NK-92 (cell line): ENCODE measurements around the gene CXCL14.

ENCODE experiments used
- DNase-seq: peaks from one replicate; lab custom pipeline; 2025; ENCODE audit not compliant: unreplicated experiment; lab: John Stamatoyannopoulos, UW

CXCL14 gene, protein sequence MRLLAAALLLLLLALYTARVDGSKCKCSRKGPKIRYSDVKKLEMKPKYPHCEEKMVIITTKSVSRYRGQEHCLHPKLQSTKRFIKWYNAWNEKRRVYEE

DNA sequence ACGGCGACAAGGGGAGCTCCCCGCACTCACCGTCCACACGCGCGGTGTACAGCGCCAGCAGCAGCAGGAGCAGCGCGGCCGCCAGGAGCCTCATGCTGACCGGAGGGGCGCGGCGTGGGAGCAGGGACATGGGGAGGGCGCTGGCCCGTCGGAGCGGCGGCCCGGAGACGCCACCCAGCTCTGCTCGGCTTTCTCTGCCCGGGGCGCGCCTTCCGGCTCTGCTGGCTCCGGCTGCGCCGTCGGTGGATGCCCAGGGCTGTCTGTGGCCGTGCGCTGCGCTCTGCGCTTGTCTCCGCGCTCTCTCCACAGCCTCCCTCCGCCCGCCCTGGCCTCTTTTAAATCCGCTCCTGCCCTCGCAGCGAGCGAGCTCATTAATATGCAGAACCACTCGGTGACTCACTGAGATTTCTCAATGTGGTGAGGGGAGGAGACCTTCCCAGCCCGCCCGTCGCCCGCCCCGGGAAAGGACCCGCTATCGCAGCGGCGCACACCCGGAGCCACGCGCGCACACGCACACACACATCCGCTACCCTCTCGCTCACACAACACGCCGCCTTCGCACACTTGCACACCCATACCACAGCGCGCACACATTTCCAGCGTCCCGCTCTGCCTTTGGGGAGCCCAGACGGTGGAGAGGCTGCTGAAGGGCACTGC lies at the start of gene CXCL14:
Gene CXCL14, minus strand, starts transcription at position 307 of the 657 bp plus-strand sequence. Its CDS starts 213 bp downstream, at position 94.
- DNase-seq: no peak

DNA sequence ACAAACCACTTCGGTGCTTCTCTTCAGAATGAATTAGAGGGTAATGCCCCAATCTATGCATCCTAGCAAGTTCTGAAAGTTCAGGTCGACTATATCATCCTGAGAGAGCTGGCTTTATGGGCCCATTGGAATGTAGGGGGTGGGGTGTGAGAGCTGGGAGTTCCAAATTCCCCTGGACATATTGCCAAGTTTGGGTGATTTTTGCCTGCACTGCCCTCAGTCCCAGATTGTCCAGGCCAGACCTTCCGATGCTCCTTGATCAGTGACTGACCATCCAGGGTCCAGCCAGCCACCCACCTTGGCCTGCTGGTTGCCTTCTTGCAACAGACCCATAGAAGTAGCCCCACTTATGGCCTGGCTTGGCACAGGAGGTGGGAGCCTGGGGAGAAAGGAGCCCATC lies 47.8 kb upstream of the CXCL14 start:
- DNase-seq: no peak

DNA sequence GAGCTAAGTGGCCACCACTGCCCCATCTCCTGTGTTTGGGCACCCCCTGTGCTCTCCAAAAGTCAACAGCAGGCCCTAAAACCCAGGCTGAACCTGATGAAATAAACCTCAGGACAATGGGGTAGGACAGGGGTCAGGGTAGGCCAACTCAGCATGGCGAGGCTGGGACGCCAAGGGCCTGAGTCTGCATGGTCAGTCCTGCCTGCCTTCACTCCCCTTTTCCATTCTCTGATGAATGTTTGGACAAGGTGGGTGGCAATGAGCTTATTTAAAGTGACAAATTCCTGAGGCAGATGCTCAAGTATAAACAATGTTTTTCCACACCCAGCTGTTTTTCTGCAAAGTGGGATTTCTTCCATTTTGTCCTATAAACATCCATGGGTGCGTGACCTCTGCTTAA lies 47.2 kb upstream of the CXCL14 start:
- DNase-seq: no peak

DNA sequence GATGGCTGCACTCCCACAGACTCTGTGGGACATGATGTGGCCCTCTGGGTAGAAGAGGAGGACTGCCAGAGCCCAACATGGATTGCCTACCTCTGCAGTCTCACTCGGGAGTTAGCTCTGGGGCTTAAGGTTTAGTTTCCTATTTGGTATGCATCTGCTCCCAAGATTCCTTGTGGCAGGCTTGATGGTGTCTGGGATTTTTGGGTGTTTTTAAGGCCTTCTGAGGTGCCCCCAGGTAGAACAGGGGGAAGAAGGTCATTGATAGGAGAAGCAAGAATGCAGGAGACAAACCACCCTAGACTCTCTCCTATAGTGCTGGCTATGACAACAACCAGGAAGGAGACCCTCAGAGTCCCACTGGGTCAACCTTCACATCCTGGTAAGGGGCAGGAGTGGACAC lies 46.7 kb upstream of the CXCL14 start:
- no peak for DNase-seq

DNA sequence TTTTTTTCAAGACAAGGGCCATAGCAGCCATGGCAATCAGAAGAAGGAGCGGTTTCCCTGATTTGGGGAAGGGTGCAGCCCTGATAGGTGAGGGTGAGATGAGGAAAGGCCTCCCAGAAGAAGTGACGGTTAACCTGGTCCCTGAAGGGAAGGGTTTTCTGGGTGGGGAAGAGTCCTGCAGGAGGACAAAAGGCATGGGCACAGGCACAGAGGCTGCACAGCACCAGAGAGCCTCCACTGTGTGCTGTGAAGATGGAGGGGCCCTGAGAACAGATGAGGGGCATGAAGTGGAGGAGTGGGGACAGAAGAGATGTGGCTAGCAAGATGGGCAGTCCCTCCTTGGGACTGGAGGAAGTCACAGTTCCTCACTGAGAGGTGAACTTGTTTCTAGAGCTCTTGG lies 46.3 kb upstream of the CXCL14 start:
- no peak for DNase-seq

DNA sequence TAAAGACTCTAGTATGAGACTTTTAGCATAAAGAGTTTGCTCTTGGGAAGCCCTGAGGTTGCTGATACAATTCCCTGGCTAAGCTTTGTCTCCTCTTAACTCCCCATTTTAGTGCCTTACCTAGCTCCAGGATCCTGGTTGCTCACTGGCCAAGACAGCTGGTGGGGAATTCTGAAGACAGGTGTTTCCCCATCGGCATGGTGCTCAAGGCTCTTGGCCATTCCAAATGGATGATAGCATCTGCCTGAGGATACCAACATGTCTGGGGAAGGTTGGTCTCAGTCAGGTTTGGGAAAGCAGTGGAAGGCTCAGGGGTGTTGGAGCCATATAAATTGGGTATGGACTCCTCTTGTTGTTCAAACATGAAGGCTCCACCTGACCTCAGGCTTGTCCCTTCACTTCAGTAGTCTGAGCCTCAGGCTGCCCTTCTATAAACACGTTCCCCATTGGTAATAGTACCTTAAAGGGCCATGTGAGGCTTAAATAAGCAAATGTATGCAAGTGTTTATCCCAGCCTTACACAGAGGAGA lies 44.5 kb upstream of the CXCL14 start:
- no peak for DNase-seq

DNA sequence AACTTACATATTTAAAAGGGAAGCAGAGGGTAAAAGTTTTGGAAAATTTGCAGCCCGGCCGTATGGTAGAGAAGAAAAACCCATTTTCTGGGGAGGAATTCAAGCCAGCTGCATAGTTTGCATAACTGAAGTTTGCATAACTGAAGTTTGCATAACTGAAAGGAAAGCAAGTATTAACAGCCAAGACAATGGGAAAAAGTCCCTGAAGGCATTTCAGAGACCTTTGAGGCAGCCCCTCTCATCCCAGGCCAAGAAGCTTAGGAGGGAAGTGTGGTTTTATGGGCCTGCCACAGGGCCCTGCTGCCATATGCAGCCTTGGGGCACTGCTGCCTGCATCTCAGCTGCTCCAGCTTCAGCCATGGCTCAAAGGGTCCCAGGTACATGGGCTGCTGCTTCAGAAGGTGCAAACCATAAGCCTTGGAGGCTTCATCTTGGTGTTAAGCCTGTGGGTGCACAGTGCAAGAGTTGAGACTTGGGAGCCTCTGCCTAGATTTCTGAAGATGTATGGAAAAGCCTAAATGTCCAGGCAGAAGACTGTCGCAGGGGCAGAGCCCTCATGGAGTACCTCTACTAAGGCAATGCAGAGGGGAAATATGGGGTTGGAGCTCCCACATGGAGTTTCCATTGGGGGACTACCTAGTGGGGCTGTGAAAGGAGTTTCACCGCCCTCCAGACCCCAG lies 36.9 kb upstream of the CXCL14 start:
- DNase-seq: no peak

DNA sequence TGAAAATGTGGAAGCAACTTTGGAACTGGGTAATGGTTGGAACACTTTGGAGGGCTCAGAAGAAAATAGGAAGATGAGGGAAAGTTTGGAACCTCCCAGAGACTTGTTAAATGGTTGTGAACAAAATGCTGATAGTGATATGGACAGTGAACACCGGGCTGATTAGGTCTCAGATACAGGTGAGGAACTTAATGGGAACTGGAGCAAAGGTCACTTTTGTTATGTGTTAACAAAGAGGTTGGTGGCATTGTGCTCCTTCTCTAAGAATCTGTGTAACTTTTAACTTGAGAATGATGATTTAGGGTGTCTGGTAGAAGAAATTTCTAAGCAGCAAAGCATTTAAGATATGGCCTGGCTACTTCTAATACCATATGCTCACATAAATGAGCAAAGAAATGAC lies 36.4 kb upstream of the CXCL14 start:
- no peak for DNase-seq

DNA sequence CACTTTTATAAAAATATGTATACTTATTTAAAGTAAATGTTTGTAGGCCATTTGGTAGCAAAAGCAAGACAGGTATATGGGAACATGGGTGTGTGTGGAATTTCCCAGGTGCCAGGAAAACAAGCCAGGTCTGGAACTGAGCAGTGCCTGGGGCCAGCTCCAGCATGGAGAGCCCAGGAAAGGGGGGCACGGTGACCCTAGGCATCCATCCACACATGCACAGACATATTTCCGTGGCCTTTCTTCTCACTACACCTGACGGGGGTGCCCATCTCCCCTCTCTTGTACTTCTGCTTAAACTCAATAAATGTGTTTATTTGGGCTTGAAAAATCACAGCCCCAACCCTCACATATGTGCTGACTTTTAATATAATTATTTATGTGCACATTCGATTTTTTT lies 31.2 kb upstream of the CXCL14 start:
- no peak for DNase-seq

DNA sequence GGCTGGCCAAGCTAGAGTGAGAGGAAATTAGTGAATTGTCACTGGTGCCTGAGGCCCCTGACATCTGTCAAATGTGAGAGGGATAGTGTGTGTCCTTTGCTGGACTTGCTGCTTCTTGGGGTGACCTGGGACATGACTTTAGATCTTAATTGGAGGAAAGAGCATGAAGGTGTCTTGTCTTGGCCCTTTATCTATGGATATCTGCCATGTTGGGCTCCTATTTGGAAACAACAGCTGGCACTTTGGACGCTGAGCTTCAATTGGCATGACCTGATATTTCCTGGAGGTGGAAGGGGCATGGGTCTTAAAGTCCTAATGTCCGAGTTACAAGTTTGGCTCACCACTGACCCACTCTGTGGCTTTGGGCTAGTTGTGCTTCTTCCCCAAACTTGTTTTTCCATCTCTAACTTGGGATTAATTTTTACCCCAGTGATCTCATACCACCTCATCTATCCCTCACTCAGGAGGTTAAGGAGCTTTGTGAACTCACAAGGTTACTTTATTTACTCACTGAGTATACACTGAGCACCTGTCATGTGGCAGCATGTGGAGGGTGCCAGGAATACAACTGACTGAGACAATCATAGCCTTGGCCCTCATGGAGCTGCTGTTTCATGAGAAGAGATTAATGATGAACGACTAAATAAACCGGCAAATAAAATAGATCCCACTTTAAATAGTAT lies 30.1 kb upstream of the CXCL14 start:
- no peak for DNase-seq

DNA sequence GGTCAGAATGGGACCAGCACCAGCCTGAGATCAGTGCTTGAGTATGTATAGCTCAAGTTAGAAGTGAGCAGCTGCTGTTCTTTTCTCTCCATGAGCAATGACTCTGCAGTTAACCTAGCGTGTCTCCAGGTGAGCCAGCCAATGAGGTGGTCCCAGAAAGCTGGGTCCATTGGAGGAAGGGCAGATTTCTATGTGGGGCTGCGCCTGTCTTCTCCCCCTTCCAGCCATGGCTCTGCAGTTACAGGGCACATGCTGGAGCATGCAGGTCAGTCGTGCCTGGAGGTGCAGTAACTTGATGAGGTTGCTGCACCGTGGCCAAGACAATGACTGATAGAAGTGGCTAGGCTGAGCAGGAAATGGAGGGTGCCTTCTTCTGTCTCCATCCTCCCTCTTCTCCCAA lies 29.6 kb upstream of the CXCL14 start:
- DNase-seq: no peak

DNA sequence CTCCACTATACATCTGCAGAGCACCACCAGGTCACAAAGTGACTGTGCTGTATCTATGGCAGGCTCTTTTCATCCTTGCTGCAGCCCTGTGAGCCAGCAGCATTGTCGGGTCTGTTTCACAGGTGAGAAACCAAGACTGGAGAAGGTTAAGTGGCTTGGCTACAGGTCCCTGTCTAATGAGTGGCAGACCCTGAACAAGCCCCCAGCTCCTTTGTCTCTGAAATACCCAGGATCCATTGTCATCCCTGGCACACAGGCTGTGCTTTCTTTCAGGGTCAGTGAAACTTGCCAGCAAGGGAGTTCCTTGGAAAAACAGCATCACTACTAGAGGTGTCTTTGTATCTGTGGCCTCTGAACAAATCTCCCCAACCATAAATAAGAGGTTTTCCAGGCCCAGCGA lies 27.6 kb upstream of the CXCL14 start:
- no peak for DNase-seq

DNA sequence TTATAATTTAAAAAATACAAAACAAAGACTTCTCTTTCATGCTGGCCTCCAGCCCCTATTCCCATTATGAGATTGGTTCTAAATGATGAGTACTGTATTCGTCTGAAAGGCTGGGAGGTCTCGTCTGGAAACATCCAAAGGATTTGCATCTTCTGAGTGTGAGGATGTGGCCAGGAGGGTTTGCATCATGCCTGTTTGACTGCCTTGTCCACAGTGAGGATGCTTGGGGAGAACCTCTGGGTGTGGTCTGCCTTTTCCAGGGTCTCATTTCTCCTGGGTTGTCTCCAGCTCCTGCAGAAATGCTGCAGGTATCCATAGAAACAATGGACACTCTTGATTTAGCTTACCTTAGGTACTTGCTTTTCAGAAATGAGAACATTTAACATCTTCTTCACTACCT lies 26.4 kb upstream of the CXCL14 start:
- DNase-seq: no peak

DNA sequence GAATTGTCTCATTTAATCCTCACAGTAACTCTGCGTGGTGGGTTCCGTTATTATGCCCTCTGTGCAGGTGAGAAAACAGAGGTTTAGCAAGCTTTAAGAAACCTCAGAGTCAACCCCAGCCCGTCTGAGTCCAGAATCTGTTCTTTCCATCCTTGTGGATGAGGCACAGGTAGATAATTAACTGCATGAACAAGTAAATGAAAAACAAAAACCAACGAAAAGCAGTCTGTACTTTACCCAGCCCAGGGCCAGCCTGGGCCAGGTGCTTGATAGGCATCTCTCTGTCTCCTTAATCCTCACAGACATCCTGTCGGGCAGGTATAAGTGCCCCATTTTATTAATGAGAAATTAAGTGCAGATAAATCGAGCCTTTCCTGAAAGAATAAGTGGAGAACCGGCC lies 25.3 kb upstream of the CXCL14 start:
- DNase-seq: no peak

DNA sequence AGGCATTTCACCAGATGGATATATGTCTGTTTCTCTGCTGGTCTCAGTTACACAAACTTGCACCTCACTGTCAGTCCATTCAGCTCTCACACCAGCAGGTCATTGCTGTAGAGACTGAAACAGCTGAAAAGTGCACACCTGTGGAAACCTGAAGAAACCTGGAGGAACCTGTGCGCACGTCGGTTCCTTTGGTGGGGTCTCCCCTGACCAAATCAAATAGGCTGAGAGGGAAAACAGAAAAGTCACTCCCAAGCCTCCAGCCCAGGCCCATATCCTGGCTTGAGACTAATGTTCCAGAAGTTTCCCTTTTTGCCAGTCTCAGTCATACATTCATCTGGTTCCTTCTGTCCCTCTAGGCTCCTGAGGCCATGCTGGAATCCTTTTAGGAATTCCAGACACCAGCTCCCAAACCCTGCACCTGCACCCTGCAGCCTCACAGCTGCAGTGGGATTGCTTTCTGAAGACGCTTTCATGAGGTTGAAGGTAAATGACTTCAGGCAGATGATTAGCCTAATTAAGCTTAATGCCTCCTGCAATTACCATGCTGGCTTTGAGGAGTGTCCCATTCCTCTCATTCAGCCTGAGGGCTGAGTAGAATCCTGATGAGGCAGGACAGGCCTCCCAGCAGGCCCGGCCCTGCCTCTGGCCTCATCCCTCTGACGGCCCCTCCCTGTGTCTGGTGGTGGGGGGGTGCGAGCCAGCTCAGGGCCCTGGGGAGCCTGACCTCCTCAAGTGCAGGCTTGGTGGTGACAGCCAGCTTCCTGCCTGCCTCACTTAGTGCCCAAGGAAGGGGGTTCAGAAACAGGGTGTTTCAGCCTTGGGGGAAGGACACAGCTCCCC lies 24.3 kb upstream of the CXCL14 start:
- DNase-seq: no peak

DNA sequence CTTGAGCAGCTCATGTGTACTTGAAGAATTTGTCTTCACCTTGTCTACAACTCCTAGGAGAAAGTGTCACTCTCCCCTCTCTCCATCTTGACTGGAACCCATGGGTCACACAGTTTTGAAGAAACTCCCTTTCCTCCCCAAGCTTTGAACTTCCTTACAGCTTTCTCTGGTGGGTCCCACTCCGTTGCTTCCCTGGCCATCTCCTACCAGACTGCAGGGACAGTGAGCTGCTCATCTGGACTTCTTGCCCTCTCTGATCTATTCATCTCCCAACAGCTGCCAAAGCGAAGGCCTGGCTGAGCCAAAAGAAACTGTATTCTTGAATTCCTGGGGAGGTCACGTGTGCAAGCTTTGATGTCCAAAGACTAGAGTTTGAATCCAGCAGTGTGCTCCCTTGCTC lies 22.7 kb upstream of the CXCL14 start:
- DNase-seq: no peak

DNA sequence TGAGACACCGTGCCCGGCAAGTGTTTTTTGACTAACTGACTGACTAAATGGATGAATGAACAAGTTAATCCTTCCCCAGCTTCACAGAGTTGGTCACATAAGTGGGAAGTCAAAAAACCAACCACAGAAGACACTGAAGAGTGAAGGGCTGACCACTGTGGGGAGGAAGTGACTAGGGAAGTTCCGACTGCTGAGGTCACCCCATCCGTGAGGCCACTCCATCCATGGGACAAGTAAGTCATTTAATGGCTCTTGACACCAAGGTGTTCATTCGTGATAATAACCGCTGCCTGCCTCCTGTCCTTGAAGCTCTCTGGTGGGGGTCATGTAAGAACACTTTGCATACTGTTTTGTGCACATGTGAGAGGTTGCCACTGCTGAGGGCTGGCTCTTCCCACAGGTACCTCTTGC lies 22.2 kb upstream of the CXCL14 start:
- DNase-seq: no peak

DNA sequence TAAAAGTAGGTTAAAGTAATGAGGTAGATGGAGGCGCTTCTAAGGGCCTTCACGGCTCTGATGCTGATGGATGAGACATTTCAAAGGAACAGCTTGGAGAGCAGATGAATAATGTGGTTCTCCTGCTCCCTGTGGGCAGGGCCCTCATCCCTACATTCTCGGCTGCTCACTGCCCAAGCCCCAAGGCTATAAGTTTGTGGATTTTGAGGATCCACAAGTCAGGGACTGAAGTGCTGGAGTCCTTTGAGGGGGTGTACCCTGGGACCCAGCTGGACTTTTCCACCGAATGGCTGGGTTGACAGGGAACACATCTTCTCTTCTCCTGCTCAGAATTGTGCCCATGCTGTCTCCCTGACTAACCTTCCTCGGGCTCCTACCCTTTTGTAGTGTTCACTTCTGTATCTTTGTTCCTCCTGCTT lies 21.4 kb upstream of the CXCL14 start:
- no peak for DNase-seq

DNA sequence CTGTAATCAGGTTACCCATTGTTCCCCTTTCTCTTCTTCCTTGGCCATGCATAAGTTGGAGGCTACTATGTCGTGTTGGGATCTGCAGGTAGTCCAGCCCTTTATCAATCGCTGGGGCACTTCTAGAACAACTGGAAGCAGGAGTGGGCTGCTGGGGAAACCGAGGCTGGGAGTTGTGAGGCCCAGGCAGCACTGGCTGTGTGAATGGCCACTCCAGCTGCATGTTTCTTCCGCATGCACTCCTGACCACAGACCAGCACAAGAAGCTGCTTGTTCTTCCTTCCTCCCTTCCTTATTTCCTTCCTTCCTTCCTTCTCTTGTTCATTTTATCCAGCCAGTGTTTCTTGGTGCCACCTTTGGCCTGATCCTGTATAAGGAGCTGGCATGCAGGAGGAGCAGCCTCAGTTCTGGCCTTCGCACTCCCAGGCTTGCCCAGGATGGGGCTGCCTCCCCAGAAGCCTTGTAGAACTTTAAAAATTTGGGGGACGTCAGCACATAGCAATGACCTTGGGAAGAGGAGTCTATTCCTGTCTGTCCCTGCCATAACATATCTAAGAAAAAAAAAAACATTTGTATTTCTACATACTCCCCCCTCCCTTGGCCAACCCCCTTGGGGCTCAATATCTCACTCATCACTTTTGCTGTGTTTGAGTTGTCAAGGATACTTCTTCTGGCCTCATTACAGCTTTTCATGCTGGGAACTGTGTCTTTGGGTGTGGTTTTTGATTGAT lies 20.8 kb upstream of the CXCL14 start:
- no peak for DNase-seq

DNA sequence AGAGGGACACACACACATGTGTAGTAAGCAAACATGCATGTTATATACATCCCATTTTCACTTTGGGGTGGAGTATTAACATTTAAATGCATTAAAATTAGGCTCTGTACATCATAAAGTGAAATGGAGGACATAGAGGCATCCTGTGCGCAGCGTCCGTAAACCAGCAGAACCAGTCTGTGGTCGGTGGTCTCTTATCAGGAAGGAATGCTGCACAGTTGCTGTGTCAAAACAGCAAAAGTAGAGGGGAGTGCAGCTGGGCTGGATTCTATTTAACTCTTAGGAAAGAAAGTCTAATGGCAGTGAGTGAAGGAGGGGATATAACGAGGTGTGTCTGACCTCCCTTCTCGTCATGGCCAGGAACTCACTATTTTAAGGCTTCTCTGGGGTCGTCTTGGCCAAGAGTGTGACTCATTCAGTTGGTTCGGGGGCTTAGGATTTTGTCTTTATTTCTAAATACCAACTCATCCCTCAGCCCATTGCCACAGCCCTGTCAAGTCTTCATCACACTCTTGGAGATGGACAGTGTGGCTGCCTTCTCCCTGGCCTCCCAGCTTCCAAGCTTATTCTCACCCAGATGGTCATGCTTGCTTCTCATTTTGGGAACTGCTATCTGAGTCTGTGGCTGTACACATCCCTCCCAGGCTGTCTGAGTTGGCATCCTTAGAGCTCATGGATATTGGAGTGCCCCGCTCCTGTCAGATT lies 20.1 kb upstream of the CXCL14 start:
- DNase-seq: no peak
